Omental fat pad (tissue), 4 donors: ENCODE measurements around the gene SGSM1. TPM values are rescaled to one million over a fixed set of nuclear protein-coding genes. Genes with fewer than 3 reads are reported as not detected.

Experiments
- ATAC-seq: fragments of 150-250 bp; one replicate; pipeline ENCODE4 v1.9.1; 2016; ENCODE audit warnings: mild to moderate bottlenecking, moderate library complexity; ENCODE audit not compliant: low FRiP score
- DNase-seq: peaks from one replicate; pipeline ENCODE4 v3.0.0-alpha.2; 2019; ENCODE audit warnings: low spot score
- CTCF ChIP-seq, 3 donors: fragments of 450-650 bp; IDR thresholded peaks; one replicate each; pipeline ENCODE4 v1.5.1; 2016 to 2017; ENCODE audit warnings: antibody characterized with exemption in 3 of 3, mild to moderate bottlenecking in 3 of 3, moderate library complexity in 2 of 3
- total RNA-seq, 4 donors: library from RNA; depleted of rRNA; stranded (reverse); fragments of >200 nt; gene quantifications; one replicate each; pipeline ENCODE4 v1.1.0, GENCODE V29; 2016

SGSM1 gene
- total RNA-seq, 4 donors from 2014 or later, result 0.12 to 2.4 (median 0.62) TPM

- no peak for ATAC-seq
- no peak for DNase-seq
- TF ChIP-seq CTCF (IDR thresholded peaks at IDR 0.05), result no peak
Measured at GRCh38 chr22:24865508-24865907, 59.5 kb downstream of the SGSM1 start.

GRCh38 chr22:24867323-24868022, 61.5 kb downstream of the SGSM1 start:
- no peak for TF ChIP-seq CTCF (IDR thresholded peaks at IDR 0.05)
- no peak for DNase-seq
- ATAC-seq, result no peak

- no peak for ATAC-seq
- DNase-seq, result no peak
- no peak for TF ChIP-seq CTCF (IDR thresholded peaks at IDR 0.05)
Measured at GRCh38 chr22:24868979-24869378, 63.0 kb downstream of the SGSM1 start.

- no peak for TF ChIP-seq CTCF (IDR thresholded peaks at IDR 0.05)
- ATAC-seq (no peak), DNase-seq (no peak)
Measured at GRCh38 chr22:24871611-24872205, 65.7 kb downstream of the SGSM1 start.

- DNase-seq (no peak), ATAC-seq (no peak)
- no peak for TF ChIP-seq CTCF (IDR thresholded peaks at IDR 0.05)
Measured at GRCh38 chr22:24873226-24873625, 67.2 kb downstream of the SGSM1 start.

GRCh38 chr22:24875862-24876506, 70.0 kb downstream of the SGSM1 start:
- no peak for ATAC-seq
- no peak for DNase-seq
- no peak for TF ChIP-seq CTCF (IDR thresholded peaks at IDR 0.05)
